GM21825 (cell line): ENCODE data around the gene CCT5.

Source experiments
- ATAC-seq: cut with Tn5 transposase; IDR thresholded peaks from one replicate; pipeline ENCODE4 v1.9.1; 2021; ENCODE audit warnings: mild to moderate bottlenecking, moderate library complexity; ENCODE audit not compliant: unreplicated experiment

Gene CCT5

GRCh38 chr5:10297646-10298204 lies 47.6 kb downstream of the CCT5 start:
- no peak for ATAC-seq

DNA sequence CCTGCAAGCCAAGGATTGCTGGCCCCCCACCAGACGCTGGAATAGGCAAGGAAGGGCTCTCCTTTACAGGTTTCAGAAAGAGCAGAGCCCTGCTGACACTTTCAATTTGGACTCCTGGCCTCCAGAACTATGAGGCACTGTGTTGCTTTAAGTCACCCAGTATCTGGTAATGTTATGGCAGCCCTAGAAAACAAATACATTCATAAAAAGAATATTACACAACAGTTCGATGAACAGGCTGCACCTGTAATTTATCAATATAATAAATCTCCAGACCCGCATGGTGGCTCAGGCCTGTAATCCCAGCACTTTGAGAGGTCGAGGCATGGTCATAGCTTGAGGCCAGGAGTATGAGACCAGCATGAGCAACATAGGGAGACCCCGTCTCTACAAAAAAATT lies 50.2 kb downstream of the CCT5 start:
- ATAC-seq: no peak

GRCh38 chr5:10301266-10301665 lies 51.2 kb downstream of the CCT5 start:
- ATAC-seq: no peak

- ATAC-seq: no peak
Measured at GRCh38 chr5:10301842-10302610, 51.9 kb downstream of the CCT5 start.

- ATAC-seq: no peak
Measured at GRCh38 chr5:10303201-10303600, 53.1 kb downstream of the CCT5 start.

- ATAC-seq: no peak
Measured at GRCh38 chr5:10303699-10304170, 53.7 kb downstream of the CCT5 start.

- no peak for ATAC-seq
Measured at GRCh38 chr5:10304932-10305331, 54.9 kb downstream of the CCT5 start.

GRCh38 chr5:10306114-10306513 lies 56.0 kb downstream of the CCT5 start:
- no peak for ATAC-seq

DNA sequence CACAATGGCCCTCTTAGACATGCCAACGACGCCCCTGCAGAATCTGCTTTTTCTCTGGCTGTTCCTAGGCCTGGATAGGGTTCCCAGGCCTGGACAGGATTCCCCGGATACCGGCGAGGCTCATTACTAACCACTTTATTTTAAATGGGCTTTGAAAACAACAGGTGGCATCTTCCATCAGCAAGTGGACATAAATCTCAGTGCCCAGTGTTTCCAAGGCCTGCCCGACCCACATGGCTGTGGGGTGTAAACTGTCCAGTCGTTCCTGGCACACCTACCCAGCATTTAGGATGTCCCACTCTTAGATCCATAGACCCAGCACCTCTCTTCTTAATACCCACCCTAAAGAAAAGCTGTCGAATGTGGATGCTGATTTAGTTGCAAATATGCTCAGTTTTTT lies 56.7 kb downstream of the CCT5 start:
- ATAC-seq: no peak

GRCh38 chr5:10307206-10308148 lies 57.4 kb downstream of the CCT5 start, which contains the start of gene CMBL:
TSS of gene CMBL (minus strand) at chr5:10307902. CDS start at chr5:10290762, 17,140 bp downstream.
- peak; percentile 66 for ATAC-seq

DNA sequence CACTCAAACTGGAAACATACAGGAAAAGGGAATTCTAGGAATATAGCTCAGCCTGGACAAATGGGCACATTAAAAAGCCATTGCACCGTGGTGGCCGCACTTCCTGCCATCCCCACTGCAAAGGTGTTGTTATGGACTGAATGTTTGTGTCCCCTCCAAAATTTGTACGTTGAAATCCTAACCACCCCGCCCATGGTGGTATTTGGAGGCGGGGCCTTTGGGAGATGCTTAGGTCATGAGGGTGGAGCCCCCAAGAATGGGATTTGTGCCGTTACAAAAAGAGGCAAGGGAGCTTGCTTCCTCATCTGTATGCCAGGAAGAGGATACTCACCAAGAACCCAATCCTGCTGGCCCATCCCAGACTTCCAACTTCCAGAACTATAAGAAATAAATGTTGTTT lies 58.8 kb downstream of the CCT5 start:
- ATAC-seq: no peak

- no peak for ATAC-seq
Measured at GRCh38 chr5:10310066-10310779, 60.1 kb downstream of the CCT5 start.

DNA sequence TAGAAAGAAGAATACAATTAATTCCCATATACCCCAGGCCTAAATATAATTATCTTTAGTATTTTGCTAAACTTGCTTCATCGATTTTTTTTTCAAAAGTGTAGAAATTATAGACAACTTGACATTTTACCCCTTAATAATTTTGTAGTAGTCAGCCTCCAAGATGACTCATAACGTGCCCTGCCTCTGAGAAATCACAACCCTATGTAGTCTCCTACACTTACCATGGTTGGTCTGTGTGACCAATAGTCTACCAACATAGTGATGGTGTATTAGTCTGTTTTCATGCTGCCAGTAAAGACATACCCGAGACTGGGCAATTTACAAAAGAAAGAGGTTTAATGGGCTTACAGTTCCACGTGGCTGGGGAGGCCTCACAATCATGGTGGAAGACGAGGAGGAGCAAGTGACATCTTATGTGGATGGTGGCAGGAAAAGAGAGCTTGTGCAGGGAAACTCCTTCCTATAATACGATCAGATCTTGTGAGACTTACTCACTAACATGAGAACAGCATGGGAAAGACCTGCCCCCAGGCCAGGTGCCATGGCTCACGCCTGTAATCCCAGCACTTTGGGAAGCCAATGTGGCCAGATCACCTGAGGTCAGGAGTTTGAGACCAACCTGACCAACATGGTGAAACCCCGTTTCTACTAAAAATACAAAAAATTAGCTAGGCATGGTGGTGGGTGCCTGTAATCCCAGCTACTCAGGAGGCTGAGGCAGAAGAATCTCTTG lies 60.9 kb downstream of the CCT5 start:
- peak; percentile 72 for ATAC-seq

DNA sequence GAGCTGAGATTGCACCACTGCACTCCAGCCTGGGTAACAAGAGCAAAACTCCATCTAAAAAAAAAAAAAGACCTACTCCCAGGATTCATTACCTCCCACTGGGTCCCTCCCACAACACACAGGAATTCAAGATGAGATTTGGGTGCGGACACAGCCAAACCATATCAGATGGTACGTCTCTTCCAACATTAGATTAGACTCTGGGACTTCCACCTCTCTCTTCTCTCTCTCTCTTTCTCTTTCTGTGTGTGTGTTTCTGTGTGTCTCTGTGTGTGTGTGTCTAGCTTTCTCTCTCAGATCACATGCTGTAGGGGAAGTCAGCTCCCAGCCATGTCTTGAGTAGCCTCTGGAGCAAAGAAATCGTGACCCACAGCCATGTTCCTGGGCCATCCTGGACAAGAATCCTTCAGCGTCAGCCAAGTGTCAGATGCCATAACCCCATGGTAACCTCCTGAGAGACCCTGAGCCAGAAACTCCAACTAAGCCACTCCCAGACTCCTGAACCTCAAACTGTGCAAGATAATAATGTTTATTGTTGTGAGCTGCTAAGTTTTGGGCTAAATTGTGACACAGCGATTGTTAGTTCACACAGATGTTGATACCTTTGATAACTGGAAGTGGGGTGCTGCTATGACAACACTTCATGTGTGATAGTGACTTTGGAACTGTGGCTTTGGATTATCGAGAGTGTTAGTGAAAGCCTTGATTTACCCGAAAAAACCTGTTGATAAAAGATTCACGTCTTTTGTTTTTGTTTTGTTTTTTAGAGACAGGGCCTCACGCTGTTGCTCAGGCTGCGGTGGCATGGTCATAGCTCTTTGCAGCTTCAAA lies 61.7 kb downstream of the CCT5 start:
- ATAC-seq: no peak

DNA sequence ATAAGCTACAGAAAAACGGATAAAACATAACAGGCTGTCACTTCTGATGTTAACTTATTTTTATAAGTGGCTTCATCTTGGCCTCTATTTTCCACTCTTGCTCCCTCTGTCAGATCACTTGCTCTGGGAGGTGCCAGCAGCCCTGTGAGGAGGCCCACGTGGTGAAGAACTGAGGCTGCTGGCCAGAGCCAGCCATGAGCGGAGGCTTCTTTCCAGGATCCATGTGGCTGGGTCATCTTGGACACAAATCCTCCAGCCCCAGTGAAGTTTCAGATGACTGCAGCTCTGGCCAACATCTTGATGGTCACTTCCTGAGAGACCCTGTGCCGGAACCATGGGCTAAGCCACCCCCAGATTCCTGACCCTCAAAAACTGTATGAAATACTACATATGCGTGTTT lies 65.1 kb downstream of the CCT5 start:
- ATAC-seq: no peak
